Neural progenitor cell (in vitro differentiated cells): Measurements from ENCODE around the gene SLC5A2. TPM values are rescaled to one million over a fixed set of nuclear protein-coding genes. Genes with fewer than 3 reads are reported as not detected.
"Not testable (repeated sequence)": the region's sequence is repeated elsewhere in the genome, so short reads cannot be mapped to it uniquely, and the experiment has no call there.

Experiments
- DNase-seq: peaks from one replicate; pipeline ENCODE4 v3.0.0-alpha.2; 2016; ENCODE audit warnings: low spot score
- H2AFZ ChIP-seq: fragments of 200-600 bp; sonication (generic); replicated peaks from 2 replicates; pipeline ENCODE4 v1.6.1; 2016; ENCODE audit warnings: antibody characterized with exemption
- H3F3A ChIP-seq: fragments of 200-600 bp; sonication (generic); 2 replicates; pipeline ENCODE4 v1.6.1; 2016; ENCODE audit warnings: antibody characterized with exemption, low read depth
- H3K27ac ChIP-seq: fragments of 200-600 bp; sonication (generic); 2 replicates; pipeline ENCODE4 v1.5.1; 2016; ENCODE audit warnings: mild to moderate bottlenecking
- H3K27me3 ChIP-seq: fragments of 200-600 bp; sonication (generic); 2 replicates; pipeline ENCODE4 v1.6.1; 2016; ENCODE audit warnings: mild to moderate bottlenecking, moderate library complexity
- H3K36me3 ChIP-seq: fragments of 200-600 bp; sonication (generic); 2 replicates; pipeline ENCODE4 v1.5.1; 2016
- H3K4me1 ChIP-seq: fragments of 200-600 bp; sonication (generic); 2 replicates; pipeline ENCODE4 v1.6.1; 2016; ENCODE audit warnings: mixed run types
- H3K4me2 ChIP-seq: fragments of 200-600 bp; sonication (generic); 2 replicates; pipeline ENCODE4 v1.6.1; 2016
- H3K4me3 ChIP-seq: fragments of 200-600 bp; sonication (generic); 2 replicates; pipeline ENCODE4 v1.5.1; 2016
- H3K79me2 ChIP-seq: fragments of 200-600 bp; sonication (generic); 2 replicates; pipeline ENCODE4 v1.6.1; 2016; ENCODE audit warnings: low read depth
- H3K9ac ChIP-seq: fragments of 200-600 bp; sonication (generic); 2 replicates; pipeline ENCODE4 v1.6.1; 2016
- H3K9me3 ChIP-seq: fragments of 200-600 bp; sonication (generic); 2 replicates; pipeline ENCODE4 v1.5.1; 2016; ENCODE audit warnings: low read depth
- H4K20me1 ChIP-seq: fragments of 200-600 bp; sonication (generic); 2 replicates; pipeline ENCODE4 v1.6.1; 2016; ENCODE audit warnings: low read depth
- H3K27ac Mint-ChIP-seq: 3 replicates; pipeline ENCODE4 v1.8.0; 2021; ENCODE audit warnings: mixed read lengths
- H3K27me3 Mint-ChIP-seq: 2 replicates; pipeline ENCODE4 v1.8.0; 2022; ENCODE audit warnings: low read depth, mild to moderate bottlenecking, inconsistent platforms, moderate library complexity, mixed read lengths; ENCODE audit not compliant: insufficient read depth
- H3K36me3 Mint-ChIP-seq: 3 replicates; pipeline ENCODE4 v1.8.0; 2021; ENCODE audit warnings: mixed read lengths
- H3K4me1 Mint-ChIP-seq: 3 replicates; pipeline ENCODE4 v1.8.0; 2021; ENCODE audit warnings: mixed read lengths
- H3K4me3 Mint-ChIP-seq: 3 replicates; pipeline ENCODE4 v1.8.0; 2021; ENCODE audit warnings: mild to moderate bottlenecking, moderate library complexity, mixed read lengths
- H3K9me3 Mint-ChIP-seq: 3 replicates; pipeline ENCODE4 v1.8.0; 2020; ENCODE audit warnings: mixed read lengths
- EZH2 ChIP-seq: fragments of 200-600 bp; sonication (generic); IDR thresholded peaks from 2 replicates; pipeline ENCODE4 v1.6.1; 2017; ENCODE audit warnings: antibody characterized with exemption, mild to moderate bottlenecking, moderate library complexity
- EZH2phosphoT487 ChIP-seq: fragments of 200-600 bp; sonication (generic); IDR thresholded peaks from 2 replicates; pipeline ENCODE4 v1.6.1; 2017; ENCODE audit warnings: antibody characterized with exemption
- total RNA-seq: library from RNA; depleted of rRNA; stranded (reverse); fragments of >200 nt; gene quantifications from 2 replicates; pipeline ENCODE4 v1.2.3, GENCODE V29; 2015; ENCODE audit warnings: low replicate concordance
- TF ChIP-seq, protein P1 (sequence below): fragments of 200-600 bp; sonication (generic); IDR thresholded peaks from 2 replicates; pipeline ENCODE4 v1.5.1; 2017; ENCODE audit warnings: antibody characterized with exemption, mild to moderate bottlenecking

The SLC5A2 gene
- total RNA-seq, 1 donor from 2014 or later = not detected

GRCh38 chr16:31519759-31520431 lies 37.0 kb downstream of the SLC5A2 start:
- Mint-ChIP-seq H3K4me3 (no peak overlapping the region), H3K27me3 (peaks cover 5% of the 10 kb centered on the region), H3K27ac (no peak overlapping the region), H3K36me3 (no peaks in the 10 kb centered on the region), H3K4me1 (no peaks in the 10 kb centered on the region), H3K9me3 (no peaks in the 10 kb centered on the region)
- H3K27ac ChIP-seq = no peak overlapping the region
- H4K20me1 ChIP-seq = no peaks in the 10 kb centered on the region
- no peaks in the 10 kb centered on the region for H3K27me3 ChIP-seq
- H3K79me2 ChIP-seq = no peaks in the 10 kb centered on the region
- TF ChIP-seq, protein P1, sequence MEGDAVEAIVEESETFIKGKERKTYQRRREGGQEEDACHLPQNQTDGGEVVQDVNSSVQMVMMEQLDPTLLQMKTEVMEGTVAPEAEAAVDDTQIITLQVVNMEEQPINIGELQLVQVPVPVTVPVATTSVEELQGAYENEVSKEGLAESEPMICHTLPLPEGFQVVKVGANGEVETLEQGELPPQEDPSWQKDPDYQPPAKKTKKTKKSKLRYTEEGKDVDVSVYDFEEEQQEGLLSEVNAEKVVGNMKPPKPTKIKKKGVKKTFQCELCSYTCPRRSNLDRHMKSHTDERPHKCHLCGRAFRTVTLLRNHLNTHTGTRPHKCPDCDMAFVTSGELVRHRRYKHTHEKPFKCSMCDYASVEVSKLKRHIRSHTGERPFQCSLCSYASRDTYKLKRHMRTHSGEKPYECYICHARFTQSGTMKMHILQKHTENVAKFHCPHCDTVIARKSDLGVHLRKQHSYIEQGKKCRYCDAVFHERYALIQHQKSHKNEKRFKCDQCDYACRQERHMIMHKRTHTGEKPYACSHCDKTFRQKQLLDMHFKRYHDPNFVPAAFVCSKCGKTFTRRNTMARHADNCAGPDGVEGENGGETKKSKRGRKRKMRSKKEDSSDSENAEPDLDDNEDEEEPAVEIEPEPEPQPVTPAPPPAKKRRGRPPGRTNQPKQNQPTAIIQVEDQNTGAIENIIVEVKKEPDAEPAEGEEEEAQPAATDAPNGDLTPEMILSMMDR = no peak
- TF ChIP-seq EZH2phosphoT487 (no peak), EZH2 (no peak)
- no peak overlapping the region for H2AFZ ChIP-seq
- no peaks in the 10 kb centered on the region for H3K36me3 ChIP-seq
- H3K4me2 ChIP-seq = no peak overlapping the region
- H3K9ac ChIP-seq = no peak overlapping the region
- no peaks in the 10 kb centered on the region for H3K4me1 ChIP-seq
- no peak overlapping the region for H3K4me3 ChIP-seq
- H3F3A ChIP-seq = no peaks in the 10 kb centered on the region
- no peaks in the 10 kb centered on the region for H3K9me3 ChIP-seq
- DNase-seq = peak; percentile 7

DNA sequence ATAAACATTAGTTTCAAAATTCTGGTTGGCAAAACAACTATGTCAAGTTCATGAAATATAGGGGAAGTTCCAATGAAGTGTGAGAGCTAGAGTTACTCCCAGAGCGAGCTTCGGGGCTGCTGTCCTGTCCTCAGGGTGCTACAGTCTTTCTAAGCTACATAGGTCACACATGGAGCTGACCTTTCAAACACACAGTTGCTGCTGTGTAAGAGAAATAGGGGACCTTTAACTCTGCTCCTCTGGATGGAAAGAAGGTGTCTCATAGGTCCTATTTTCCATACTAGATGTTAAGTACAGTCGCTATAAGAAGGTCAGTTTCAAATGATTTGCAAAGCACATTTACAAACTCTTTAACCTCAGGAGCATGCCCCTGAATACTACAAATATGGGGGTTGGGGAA lies 38.4 kb downstream of the SLC5A2 start:
- Histone ChIP-seq H3K27me3 (no peaks in the 10 kb centered on the region), H3F3A (no peaks in the 10 kb centered on the region), H2AFZ (no peak overlapping the region), H3K4me3 (no peak overlapping the region), H3K4me1 (no peaks in the 10 kb centered on the region), H3K9ac (no peak overlapping the region), H3K27ac (no peak overlapping the region), H3K36me3 (no peaks in the 10 kb centered on the region), H3K9me3 (no peaks in the 10 kb centered on the region), H3K4me2 (no peak overlapping the region), H3K79me2 (no peaks in the 10 kb centered on the region), H4K20me1 (no peaks in the 10 kb centered on the region)
- no peak for DNase-seq
- Mint-ChIP-seq H3K27me3 (peaks cover 14% of the 10 kb centered on the region), H3K27ac (no peak overlapping the region), H3K4me1 (no peaks in the 10 kb centered on the region), H3K4me3 (no peak overlapping the region), H3K36me3 (no peaks in the 10 kb centered on the region), H3K9me3 (no peaks in the 10 kb centered on the region)
- no peak for TF ChIP-seq EZH2phosphoT487
- TF ChIP-seq, protein P1 = no peak

GRCh38 chr16:31522071-31522470 lies 39.1 kb downstream of the SLC5A2 start:
- H3K9me3 Mint-ChIP-seq = no peaks in the 10 kb centered on the region
- Histone ChIP-seq H2AFZ (no peak overlapping the region), H3K9me3 (no peaks in the 10 kb centered on the region), H3F3A (no peaks in the 10 kb centered on the region), H3K9ac (no peak overlapping the region), H4K20me1 (no peaks in the 10 kb centered on the region), H3K36me3 (no peaks in the 10 kb centered on the region), H3K27me3 (peaks cover 5% of the 10 kb centered on the region), H3K4me3 (no peak overlapping the region), H3K4me1 (no peaks in the 10 kb centered on the region), H3K4me2 (no peak overlapping the region), H3K27ac (no peak overlapping the region), H3K79me2 (no peaks in the 10 kb centered on the region)
- TF ChIP-seq, protein P1 = no peak
- no peak for TF ChIP-seq EZH2phosphoT487
- no peaks in the 10 kb centered on the region for H3K4me1 Mint-ChIP-seq
- H3K27me3 Mint-ChIP-seq = peaks cover 12% of the 10 kb centered on the region
- H3K4me3 Mint-ChIP-seq = no peak overlapping the region
- no peaks in the 10 kb centered on the region for H3K36me3 Mint-ChIP-seq
- H3K27ac Mint-ChIP-seq = no peak overlapping the region
- no peak for DNase-seq

DNA sequence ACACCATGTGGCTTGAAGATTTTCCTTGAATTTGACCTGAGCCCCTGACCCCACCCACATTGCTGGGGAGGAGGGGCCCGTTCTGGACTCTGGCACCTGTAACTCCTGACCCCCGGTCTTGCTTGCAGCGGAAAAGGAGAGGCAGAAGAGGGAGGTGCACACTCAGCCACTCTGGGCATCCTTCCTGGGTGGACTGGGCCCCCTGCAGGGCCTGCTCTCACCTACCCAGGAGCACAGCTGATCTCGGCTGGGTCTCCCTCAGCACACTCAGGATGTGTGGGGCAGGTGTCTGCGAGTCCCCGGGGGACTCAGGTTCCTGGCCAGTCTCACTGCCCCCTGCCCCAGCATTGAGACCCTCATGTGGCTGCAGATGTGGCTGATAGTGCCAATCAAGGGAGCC lies 40.8 kb downstream of the SLC5A2 start:
- not testable (repeated sequence) for H3K36me3 ChIP-seq, H3K4me1 ChIP-seq, H2AFZ ChIP-seq, H3K4me2 ChIP-seq, H3K4me3 ChIP-seq, H4K20me1 ChIP-seq, H3K79me2 ChIP-seq, H3K9me3 Mint-ChIP-seq, H3K9me3 ChIP-seq, H3K9ac ChIP-seq, H3K36me3 Mint-ChIP-seq, H3K4me3 Mint-ChIP-seq, DNase-seq, H3K27ac ChIP-seq, H3K4me1 Mint-ChIP-seq, H3F3A ChIP-seq, H3K27ac Mint-ChIP-seq
- H3K27me3 Mint-ChIP-seq = peaks cover 26% of the 10 kb centered on the region
- H3K27me3 ChIP-seq = peaks cover 22% of the 10 kb centered on the region
